NCI-H526 (cell line): ENCODE measurements around the gene DPYD.

Experiments used
- DNase-seq, 2 experiments: peaks; one replicate each; lab custom pipeline; 2025; lab: John Stamatoyannopoulos, UW

DPYD gene

GRCh38 chr1:97524211-97524610 lies 396.6 kb downstream of the DPYD start:
- no peak for DNase-seq

GRCh38 chr1:97516588-97516987 lies 404.2 kb downstream of the DPYD start:
- DNase-seq = no peak

- DNase-seq = no peak
Measured at GRCh38 chr1:97508653-97509218, 412.1 kb downstream of the DPYD start.

GRCh38 chr1:97507863-97508262 lies 413.0 kb downstream of the DPYD start:
- no peak for DNase-seq

- no peak for DNase-seq
Measured at GRCh38 chr1:97506368-97506767, 414.5 kb downstream of the DPYD start.

- no peak for DNase-seq
Measured at GRCh38 chr1:97505816-97506215, 415.0 kb downstream of the DPYD start.

- DNase-seq = no peak
Measured at GRCh38 chr1:97505289-97505688, 415.5 kb downstream of the DPYD start.

- no peak for DNase-seq
Measured at GRCh38 chr1:97502360-97502759, 418.5 kb downstream of the DPYD start.

- DNase-seq = no peak
Measured at GRCh38 chr1:97501628-97502027, 419.2 kb downstream of the DPYD start.

- DNase-seq = no peak
Measured at GRCh38 chr1:97500760-97501159, 420.1 kb downstream of the DPYD start.

GRCh38 chr1:97499667-97500066 lies 421.2 kb downstream of the DPYD start:
- DNase-seq = no peak

GRCh38 chr1:97489834-97490233 lies 431.0 kb downstream of the DPYD start:
- DNase-seq = no peak

- peak in 1 of 2 experiments; percentile 10 for DNase-seq
Measured at GRCh38 chr1:97488530-97488929, 432.3 kb downstream of the DPYD start.

- DNase-seq = no peak
Measured at GRCh38 chr1:97482022-97482421, 438.8 kb downstream of the DPYD start.

- DNase-seq = no peak
Measured at GRCh38 chr1:97467445-97467844, 453.4 kb downstream of the DPYD start.

- no peak for DNase-seq
Measured at GRCh38 chr1:97464305-97464704, 456.5 kb downstream of the DPYD start.

GRCh38 chr1:97461782-97462181 lies 459.1 kb downstream of the DPYD start:
- no peak for DNase-seq

GRCh38 chr1:97457446-97458089 lies 463.3 kb downstream of the DPYD start:
- DNase-seq = no peak

- no peak for DNase-seq
Measured at GRCh38 chr1:97451944-97452343, 468.9 kb downstream of the DPYD start.

GRCh38 chr1:97451046-97451826 lies 469.6 kb downstream of the DPYD start:
- no peak for DNase-seq

- DNase-seq = no peak
Measured at GRCh38 chr1:97441966-97442365, 478.9 kb downstream of the DPYD start.

- DNase-seq = no peak
Measured at GRCh38 chr1:97433824-97434177, 487.0 kb downstream of the DPYD start.

- no peak for DNase-seq
Measured at GRCh38 chr1:97433094-97433823, 487.6 kb downstream of the DPYD start.
